SJCRH30 (cell line): ENCODE results near the gene RAB26. TPM values are rescaled to one million over a fixed set of nuclear protein-coding genes. Genes with fewer than 3 reads are reported as not detected.

Source experiments
- DNase-seq, 2 experiments: peaks; one replicate each; pipeline ENCODE4 v3.0.0-alpha.2; 2015 to 2020
- H3K27ac ChIP-seq: fragments of 250-450 bp; sonication (Bioruptor Pico); 2 replicates; pipeline ENCODE4 v1.5.1; 2020; ENCODE audit warnings: mild to moderate bottlenecking, moderate library complexity
- H3K27me3 ChIP-seq: fragments of 250-450 bp; sonication (Bioruptor Pico); 2 replicates; pipeline ENCODE4 v1.5.1; 2020; ENCODE audit warnings: mild to moderate bottlenecking, moderate library complexity
- H3K36me3 ChIP-seq: fragments of 250-450 bp; sonication (Bioruptor Pico); 2 replicates; pipeline ENCODE4 v1.5.1; 2020; ENCODE audit warnings: mild to moderate bottlenecking, moderate library complexity
- H3K4me1 ChIP-seq: fragments of 250-450 bp; sonication (Bioruptor Pico); 2 replicates; pipeline ENCODE4 v1.5.1; 2020; ENCODE audit warnings: mild to moderate bottlenecking, moderate library complexity
- H3K4me3 ChIP-seq: fragments of 250-450 bp; sonication (Bioruptor Pico); 2 replicates; pipeline ENCODE4 v1.5.1; 2020; ENCODE audit warnings: mild to moderate bottlenecking, moderate library complexity
- H3K9me3 ChIP-seq: fragments of 250-450 bp; sonication (Bioruptor Pico); replicated peaks from 2 replicates; pipeline ENCODE4 v1.5.1; 2020; ENCODE audit warnings: mild to moderate bottlenecking, moderate library complexity
- total RNA-seq: library from RNA; depleted of rRNA; stranded (reverse); fragments of >200 nt; shearing (Covaris generic); gene quantifications from 2 replicates; pipeline ENCODE4 v1.2.3, GENCODE V29; 2014

Gene RAB26
- total RNA-seq, 1 experiment from 2014 or later: 1.0 TPM

DNA sequence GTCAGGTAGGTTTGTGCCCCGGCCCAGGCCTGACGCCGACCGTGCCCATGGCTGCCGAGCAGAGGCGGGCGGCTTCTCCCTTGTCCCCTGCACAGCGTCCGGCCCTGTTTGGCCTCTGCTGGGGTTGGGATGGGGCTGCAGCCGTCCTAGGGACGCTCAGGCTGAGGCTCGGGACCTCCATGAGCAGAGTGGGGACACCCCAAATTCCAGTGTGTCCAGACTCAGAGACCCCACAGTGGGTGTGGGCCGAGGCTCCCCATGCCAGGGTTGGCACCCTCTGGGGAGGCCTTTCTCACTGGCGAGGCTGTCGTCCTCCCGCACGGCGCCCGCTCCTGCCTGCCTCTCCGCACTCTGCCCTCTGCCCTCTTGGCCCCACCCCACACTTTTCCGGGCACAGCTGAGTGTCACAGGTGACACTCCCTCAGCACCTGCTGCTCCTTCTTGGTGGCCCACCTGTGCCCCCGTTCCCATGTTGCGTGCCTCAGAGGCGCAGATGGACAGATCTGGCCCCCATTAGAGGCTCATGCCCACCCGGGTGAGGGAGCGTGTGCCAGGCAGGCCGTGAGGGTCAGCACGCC, 23.3 kb downstream of the RAB26 start:
- Histone ChIP-seq H3K4me1 (peaks cover 4% of the 10 kb centered on the region; the same call in 1 of the 2 replicates), H3K4me3 (no peak overlapping the region), H3K9me3 (no peaks in the 10 kb centered on the region), H3K27ac (no peak overlapping the region), H3K27me3 (no peaks in the 10 kb centered on the region), H3K36me3 (peaks cover 20% of the 10 kb centered on the region)
- no peak for DNase-seq

DNA sequence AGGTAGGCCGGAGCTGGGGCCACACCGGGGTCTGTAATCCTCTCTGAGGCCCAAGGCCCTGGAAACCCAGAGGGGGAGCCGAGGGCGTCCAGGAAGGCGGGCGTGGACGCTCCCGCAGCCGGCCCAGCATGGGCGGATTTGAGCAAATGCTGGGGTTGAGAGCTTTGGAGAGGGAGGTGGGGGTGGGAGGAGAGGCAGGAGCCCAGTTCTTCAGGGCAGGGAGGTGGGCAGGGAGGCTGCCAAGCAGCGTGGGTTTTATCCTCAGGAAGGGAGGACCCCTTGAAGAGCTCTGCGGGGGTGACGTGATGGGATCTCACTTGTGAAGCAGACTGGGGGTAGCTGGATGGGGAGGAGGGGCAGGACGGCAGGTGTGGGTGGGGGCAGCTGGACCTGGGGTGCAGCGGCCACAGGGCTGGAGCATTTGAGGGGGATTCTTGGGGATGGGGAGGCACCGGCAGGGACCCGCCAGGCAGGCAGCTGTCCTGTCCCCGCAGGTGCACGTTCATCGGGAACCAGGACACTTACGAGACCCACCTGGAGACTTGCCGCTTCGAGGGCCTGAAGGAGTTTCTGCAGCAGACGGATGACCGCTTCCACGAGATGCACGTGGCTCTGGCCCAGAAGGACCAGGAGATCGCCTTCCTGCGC, 24.4 kb downstream of the RAB26 start:
- no peaks in the 10 kb centered on the region for H3K9me3 ChIP-seq
- no peak overlapping the region for H3K4me3 ChIP-seq
- DNase-seq: no peak
- H3K27me3 ChIP-seq: no peaks in the 10 kb centered on the region
- H3K36me3 ChIP-seq: peaks cover 25% of the 10 kb centered on the region
- no peak overlapping the region for H3K27ac ChIP-seq
- H3K4me1 ChIP-seq: peaks cover 4% of the 10 kb centered on the region; the same call in 1 of the 2 replicates

DNA sequence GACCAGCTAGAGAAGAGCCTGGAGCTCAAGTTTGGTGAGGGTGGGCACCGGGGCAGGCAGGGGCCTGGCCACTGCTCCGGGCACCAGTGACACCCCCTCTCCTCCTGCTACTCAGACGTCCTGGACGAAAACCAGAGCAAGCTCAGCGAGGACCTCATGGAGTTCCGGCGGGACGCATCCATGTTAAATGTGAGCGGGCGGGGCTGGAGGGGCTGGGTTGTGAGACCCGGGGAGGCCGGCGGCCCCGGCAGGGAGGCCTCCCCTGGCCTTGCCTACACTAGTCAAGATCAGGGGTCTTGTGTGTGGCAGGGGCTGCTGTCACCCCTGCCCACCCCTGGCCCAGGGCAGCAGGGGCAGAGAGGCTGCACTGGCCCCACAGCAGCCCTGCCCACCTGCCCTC, 24.9 kb downstream of the RAB26 start:
- Histone ChIP-seq H3K36me3 (peaks cover 27% of the 10 kb centered on the region), H3K27ac (no peak overlapping the region), H3K4me3 (no peak overlapping the region), H3K9me3 (no peaks in the 10 kb centered on the region), H3K4me1 (peaks cover 4% of the 10 kb centered on the region; the same call in 1 of the 2 replicates), H3K27me3 (no peaks in the 10 kb centered on the region)
- no peak for DNase-seq

DNA sequence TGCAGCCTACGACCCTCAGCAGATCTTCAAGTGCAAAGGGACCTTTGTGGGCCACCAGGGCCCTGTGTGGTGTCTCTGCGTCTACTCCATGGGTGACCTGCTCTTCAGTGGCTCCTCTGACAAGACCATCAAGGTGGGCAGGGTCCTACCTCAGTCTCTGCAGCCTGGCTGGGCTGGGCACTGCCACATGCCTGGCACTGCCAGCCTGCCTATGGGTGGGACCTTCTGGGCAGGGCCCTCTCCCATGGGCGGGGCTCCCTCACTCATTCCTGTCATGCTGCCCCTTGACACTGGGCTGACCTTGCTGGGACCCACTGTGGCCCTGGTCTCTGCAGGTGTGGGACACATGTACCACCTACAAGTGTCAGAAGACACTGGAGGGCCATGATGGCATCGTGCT, 25.5 kb downstream of the RAB26 start:
- no peaks in the 10 kb centered on the region for H3K9me3 ChIP-seq
- H3K36me3 ChIP-seq: peaks cover 27% of the 10 kb centered on the region
- peaks cover 4% of the 10 kb centered on the region; the same call in 1 of the 2 replicates for H3K4me1 ChIP-seq
- H3K4me3 ChIP-seq: no peak overlapping the region
- no peak for DNase-seq
- no peak overlapping the region for H3K27ac ChIP-seq
- H3K27me3 ChIP-seq: no peaks in the 10 kb centered on the region

DNA sequence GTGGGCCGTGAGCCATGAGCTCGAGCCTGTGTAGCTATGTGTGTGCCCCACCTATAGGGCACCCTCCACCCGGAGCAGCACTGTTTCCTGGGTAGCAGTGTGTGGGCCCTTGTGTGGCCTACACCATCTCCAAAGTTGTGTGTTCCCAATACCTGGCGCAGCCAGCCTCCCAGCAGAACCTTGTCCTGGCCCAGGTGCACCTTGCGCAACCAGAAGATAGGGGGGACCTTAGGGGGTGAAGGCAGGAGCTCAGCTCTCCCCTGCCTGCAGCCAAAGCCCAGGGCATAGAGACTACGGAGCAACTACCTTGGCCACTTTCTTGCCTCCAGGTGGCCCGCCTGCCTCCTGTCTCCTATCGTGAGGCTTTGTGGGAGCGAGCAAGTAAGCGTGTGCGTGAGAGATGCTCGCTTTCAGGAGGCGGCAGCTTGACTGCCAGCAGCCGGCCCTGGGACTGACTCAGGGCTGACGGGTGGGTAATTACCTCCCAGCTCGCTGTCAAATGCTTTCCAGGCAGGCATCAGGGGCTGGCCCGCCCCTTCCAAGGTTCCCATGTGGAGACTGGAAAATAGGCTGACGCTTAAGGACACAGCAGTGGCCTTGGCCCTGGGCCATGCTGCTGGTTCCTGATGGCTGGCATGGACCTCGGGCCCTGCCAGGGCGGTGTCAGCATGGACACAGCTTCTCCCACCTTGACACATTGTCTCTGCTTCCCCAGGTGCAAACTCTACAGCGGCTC, 26.1 kb downstream of the RAB26 start:
- no peaks in the 10 kb centered on the region for H3K27me3 ChIP-seq
- H3K9me3 ChIP-seq: no peaks in the 10 kb centered on the region
- H3K4me1 ChIP-seq: peaks cover 2% of the 10 kb centered on the region; the same call in 1 of the 2 replicates
- H3K4me3 ChIP-seq: no peak overlapping the region
- no peak overlapping the region for H3K27ac ChIP-seq
- DNase-seq: no peak
- H3K36me3 ChIP-seq: peaks cover 27% of the 10 kb centered on the region

DNA sequence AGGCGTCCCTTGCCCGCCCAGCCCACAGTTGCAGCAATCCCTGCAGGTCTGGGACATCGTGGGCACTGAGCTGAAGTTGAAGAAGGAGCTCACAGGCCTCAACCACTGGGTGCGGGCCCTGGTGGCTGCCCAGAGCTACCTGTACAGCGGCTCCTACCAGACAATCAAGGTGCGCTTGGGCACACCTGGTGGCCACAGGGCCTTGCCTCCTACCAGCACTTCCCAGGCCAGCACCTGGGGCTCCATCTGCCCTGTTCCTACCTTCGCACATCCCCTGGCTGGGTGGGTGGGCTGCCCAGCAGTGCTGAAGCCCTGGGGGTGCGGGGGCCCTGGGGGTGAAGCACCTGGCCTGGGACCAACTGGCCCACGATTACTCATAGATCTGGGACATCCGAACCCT, 27.0 kb downstream of the RAB26 start:
- Histone ChIP-seq H3K4me3 (no peak overlapping the region), H3K27ac (no peak overlapping the region), H3K36me3 (peaks cover 27% of the 10 kb centered on the region), H3K4me1 (no peaks in the 10 kb centered on the region), H3K9me3 (no peaks in the 10 kb centered on the region), H3K27me3 (no peaks in the 10 kb centered on the region)
- no peak for DNase-seq

DNA sequence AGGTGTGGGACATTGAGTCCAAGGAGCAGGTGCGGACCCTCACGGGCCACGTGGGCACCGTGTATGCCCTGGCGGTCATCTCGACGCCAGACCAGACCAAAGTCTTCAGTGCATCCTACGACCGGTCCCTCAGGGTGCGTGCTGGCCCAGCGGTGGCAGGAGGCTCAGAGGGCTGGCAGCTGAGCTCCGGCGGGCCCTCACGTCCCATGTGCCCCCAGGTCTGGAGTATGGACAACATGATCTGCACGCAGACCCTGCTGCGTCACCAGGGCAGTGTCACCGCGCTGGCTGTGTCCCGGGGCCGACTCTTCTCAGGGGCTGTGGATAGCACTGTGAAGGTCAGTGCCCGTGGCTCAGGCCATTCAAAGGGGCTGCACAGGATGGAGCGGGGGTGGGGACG, 27.6 kb downstream of the RAB26 start:
- no peaks in the 10 kb centered on the region for H3K27me3 ChIP-seq
- peaks cover 27% of the 10 kb centered on the region for H3K36me3 ChIP-seq
- no peak overlapping the region for H3K27ac ChIP-seq
- DNase-seq: no peak
- no peak overlapping the region for H3K4me3 ChIP-seq
- H3K9me3 ChIP-seq: no peaks in the 10 kb centered on the region
- H3K4me1 ChIP-seq: peaks cover 2% of the 10 kb centered on the region; the same call in 1 of the 2 replicates

DNA sequence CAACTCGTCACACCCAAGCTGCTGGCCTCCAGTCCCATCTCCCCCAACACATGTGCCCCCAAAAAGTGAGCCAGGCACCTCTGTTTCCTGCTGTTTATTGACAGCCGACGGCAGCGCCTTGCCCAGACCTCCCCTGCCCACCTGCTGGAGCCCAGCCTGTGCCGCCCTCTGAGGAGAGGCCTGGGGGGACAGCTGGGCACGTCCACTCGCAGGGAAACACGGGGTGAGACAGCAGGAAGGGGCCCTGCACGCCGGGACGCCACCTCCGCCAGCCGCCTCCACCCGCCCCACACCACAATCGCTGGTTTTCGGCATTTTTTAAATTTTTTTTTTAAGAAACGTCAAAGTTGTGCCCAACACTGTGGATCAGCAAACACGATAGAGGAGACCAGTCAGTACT, 28.7 kb downstream of the RAB26 start:
- Histone ChIP-seq H3K27me3 (no peaks in the 10 kb centered on the region), H3K9me3 (no peaks in the 10 kb centered on the region), H3K4me1 (peaks cover 6% of the 10 kb centered on the region; the same call in 1 of the 2 replicates), H3K36me3 (peaks cover 23% of the 10 kb centered on the region), H3K27ac (no peak overlapping the region), H3K4me3 (no peak overlapping the region)
- DNase-seq: no peak

DNA sequence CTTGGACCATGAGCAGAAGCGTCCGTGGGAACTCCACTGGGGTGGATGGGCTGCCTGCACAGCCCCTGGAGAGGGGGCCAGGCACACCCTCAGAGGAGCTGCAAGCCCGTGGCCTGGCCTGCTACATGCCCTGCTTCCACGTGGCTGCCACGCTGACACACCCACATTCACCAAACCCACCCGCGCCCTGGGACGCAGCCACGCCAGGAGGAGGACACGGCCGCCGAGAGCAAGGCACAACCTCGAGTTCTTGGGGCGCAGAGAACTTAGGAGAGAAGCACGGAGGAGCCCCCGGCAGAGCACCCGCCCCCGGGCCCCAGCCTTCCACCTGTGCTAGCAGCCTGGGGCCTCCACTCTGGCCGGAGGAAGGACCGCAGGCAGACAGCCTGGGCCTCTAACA, 29.1 kb downstream of the RAB26 start:
- Histone ChIP-seq H3K4me3 (no peak overlapping the region), H3K27ac (no peak overlapping the region), H3K36me3 (peaks cover 23% of the 10 kb centered on the region), H3K9me3 (no peaks in the 10 kb centered on the region), H3K27me3 (no peaks in the 10 kb centered on the region), H3K4me1 (peaks cover 6% of the 10 kb centered on the region; the same call in 1 of the 2 replicates)
- no peak for DNase-seq

DNA sequence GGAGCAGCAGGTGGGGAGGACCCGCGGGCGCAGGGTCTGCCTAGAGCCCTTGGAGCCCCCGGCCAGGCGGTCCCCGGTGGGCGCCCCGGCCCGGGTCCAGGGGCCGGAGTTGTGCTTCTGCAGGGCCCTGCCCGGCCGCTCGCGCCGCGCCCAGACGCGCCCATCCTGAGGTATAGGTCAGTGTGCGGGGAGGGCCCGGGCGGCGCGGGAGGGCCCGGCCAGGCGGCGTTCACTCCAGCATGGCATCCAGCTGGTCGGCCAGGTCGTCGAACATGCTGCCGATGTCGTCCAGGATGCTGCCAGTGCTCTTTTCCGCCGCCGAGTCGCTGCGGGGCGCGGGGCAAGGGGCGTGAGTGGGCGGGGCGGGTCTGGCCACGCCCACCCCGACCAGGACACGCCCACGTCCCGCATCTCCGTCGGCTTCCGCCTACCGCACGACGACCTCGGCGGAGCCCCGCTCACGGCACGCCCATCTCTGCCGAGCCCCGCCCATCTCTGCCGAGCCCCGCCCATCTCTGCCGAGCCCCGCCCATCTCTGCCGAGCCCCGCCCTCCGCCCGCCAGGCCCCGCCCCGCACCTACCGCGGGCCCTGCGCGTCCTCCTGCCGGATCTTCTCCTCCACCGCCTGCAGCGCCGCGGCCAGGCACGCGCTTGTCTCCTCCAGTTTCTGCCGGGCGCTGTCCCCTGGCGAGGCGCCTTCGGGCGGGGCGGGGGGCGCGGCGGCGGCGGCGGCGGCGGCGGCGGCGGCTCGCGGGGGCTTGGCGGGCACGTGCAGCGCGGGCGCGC, 30.1 kb downstream of the RAB26 start:
- Histone ChIP-seq H3K4me3 (no peak overlapping the region), H3K4me1 (peaks cover 6% of the 10 kb centered on the region; the same call in 1 of the 2 replicates)

DNA sequence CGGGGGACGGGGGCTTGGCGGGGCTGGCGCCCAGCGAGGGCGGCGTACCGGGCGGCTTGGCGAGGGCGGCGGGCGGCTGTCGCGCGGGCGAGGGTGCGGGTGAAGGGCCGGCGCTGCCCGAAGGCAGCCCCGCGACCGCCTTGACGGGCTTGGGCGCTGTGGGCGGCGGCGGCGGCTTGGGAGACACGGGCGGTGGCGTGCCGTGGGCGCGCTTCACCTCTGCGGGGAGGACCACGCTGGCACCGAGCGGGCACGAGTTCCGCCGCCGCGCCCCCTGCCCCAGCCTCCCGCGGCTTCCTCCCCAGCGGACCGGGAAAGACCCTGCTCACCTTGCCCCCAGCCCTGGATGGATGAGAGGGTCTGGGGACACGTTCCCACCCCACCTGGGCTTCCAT, 30.7 kb downstream of the RAB26 start:
- H3K27me3 ChIP-seq: no peaks in the 10 kb centered on the region
- H3K9me3 ChIP-seq: no peaks in the 10 kb centered on the region
- H3K4me1 ChIP-seq: peaks cover 6% of the 10 kb centered on the region; the same call in 1 of the 2 replicates
- no peak overlapping the region for H3K27ac ChIP-seq
- H3K4me3 ChIP-seq: no peak overlapping the region
- H3K36me3 ChIP-seq: peaks cover 19% of the 10 kb centered on the region
- DNase-seq: no peak

More for the DNA sequence above, 30.1 kb downstream of the RAB26 start:
- no peak overlapping the region for H3K27ac ChIP-seq
- H3K36me3 ChIP-seq: peaks cover 19% of the 10 kb centered on the region
- no peaks in the 10 kb centered on the region for H3K27me3 ChIP-seq
- no peak for DNase-seq
- H3K9me3 ChIP-seq: no peaks in the 10 kb centered on the region

DNA sequence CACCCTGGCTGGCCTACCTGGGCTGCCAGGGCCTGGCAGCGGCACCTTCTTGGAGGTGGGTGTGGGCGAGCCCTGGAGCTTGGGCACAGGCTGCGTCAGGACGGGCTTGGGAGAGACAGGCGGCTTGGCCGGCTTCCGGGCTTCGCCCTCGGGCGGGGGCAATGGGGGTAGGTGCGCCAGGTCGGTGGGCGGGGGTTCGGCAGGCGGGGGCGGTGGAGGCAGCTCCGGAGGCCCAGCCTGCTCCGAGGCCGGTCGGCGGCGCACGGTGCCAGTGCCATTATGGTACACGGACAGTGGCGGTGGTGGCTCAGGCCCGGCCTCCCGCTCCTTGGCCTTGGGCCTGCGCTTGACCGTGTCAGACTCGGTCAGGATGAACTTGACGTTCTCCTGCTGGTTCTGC, 31.2 kb downstream of the RAB26 start:
- DNase-seq: no peak
- H3K27ac ChIP-seq: no peak overlapping the region
- H3K27me3 ChIP-seq: no peaks in the 10 kb centered on the region
- H3K4me3 ChIP-seq: no peak overlapping the region
- H3K9me3 ChIP-seq: no peaks in the 10 kb centered on the region
- H3K4me1 ChIP-seq: peaks cover 6% of the 10 kb centered on the region; the same call in 1 of the 2 replicates
- peaks cover 19% of the 10 kb centered on the region for H3K36me3 ChIP-seq

DNA sequence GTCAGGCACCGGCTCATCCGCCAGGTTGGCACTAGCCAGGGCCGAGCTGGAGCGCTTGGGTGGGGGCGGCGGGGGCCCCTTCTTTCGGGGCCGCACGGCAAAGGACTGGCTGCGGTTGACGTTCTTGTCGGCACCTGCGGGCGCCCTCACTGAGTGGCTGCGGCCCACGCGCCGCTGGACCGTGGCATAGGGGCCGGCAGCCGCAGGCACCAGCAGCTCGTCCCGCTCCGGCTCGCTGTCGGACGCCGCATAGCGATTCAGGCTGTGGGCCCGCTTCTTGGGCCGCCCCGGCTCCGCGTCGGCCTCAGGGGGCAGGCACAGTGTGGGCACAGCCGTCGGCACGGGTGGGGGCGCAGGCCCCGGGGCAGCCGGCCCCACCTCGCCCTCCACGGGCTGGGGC, 32.0 kb downstream of the RAB26 start:
- H3K4me1 ChIP-seq: peaks cover 6% of the 10 kb centered on the region; the same call in 1 of the 2 replicates
- no peak overlapping the region for H3K4me3 ChIP-seq
- H3K27me3 ChIP-seq: no peaks in the 10 kb centered on the region
- peaks cover 15% of the 10 kb centered on the region for H3K36me3 ChIP-seq
- H3K27ac ChIP-seq: no peak overlapping the region
- no peak for DNase-seq
- H3K9me3 ChIP-seq: no peaks in the 10 kb centered on the region
